Measurements from ENCODE around the gene PHACTR1.

Gene PHACTR1

GRCh38 chr6:13327691-13328075, 611.1 kb downstream of the PHACTR1 start:
- peak overlapping the region; percentile 99 for H3K4me3 ChIP-seq (ENCODE audit: low read depth, low read length)
- TF ChIP-seq, protein P1, sequence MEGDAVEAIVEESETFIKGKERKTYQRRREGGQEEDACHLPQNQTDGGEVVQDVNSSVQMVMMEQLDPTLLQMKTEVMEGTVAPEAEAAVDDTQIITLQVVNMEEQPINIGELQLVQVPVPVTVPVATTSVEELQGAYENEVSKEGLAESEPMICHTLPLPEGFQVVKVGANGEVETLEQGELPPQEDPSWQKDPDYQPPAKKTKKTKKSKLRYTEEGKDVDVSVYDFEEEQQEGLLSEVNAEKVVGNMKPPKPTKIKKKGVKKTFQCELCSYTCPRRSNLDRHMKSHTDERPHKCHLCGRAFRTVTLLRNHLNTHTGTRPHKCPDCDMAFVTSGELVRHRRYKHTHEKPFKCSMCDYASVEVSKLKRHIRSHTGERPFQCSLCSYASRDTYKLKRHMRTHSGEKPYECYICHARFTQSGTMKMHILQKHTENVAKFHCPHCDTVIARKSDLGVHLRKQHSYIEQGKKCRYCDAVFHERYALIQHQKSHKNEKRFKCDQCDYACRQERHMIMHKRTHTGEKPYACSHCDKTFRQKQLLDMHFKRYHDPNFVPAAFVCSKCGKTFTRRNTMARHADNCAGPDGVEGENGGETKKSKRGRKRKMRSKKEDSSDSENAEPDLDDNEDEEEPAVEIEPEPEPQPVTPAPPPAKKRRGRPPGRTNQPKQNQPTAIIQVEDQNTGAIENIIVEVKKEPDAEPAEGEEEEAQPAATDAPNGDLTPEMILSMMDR (IDR thresholded peaks at IDR 0.05; ENCODE audit: insufficient read depth, low read depth, low read length, missing control alignments) = no peak
- DNase-seq (ENCODE audit: low read depth) = peak; percentile 26

GRCh38 chr6:13328076-13328874, 611.7 kb downstream of the PHACTR1 start, which contains the start of gene TBC1D7:
TSS of gene TBC1D7 (minus strand) at chr6:13328537. CDS start at chr6:13326898, 1,639 bp downstream.
- peak within 1 kb of the TSS; percentile 99 for H3K4me3 ChIP-seq (ENCODE audit: low read depth, low read length)
- DNase-seq (ENCODE audit: low read depth) = peak; percentile 96
- TF ChIP-seq, protein P1 (IDR thresholded peaks at IDR 0.05; ENCODE audit: insufficient read depth, low read depth, low read length, missing control alignments) = peak; percentile 1

DNA sequence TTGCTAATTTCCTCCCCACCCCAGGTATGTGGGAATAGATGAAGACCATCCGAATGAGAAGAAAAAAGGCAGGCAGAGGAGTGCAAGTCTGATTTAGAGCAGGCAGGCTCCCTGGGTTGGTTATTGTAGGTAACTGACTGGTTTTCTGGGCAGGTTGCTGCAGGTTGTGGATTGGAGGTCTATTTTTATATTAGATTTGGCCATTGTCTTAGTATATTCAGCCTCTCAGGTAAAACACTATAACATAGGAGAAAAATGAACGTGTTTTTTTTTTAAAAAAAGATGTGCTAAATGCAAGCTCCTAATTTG, 612.3 kb downstream of the PHACTR1 start:
- DNase-seq (ENCODE audit: low read depth) = no peak
- H3K4me3 ChIP-seq (ENCODE audit: low read depth, low read length) = peak overlapping the region; percentile 99
- TF ChIP-seq, protein P1 (IDR thresholded peaks at IDR 0.05; ENCODE audit: insufficient read depth, low read depth, low read length, missing control alignments) = no peak

- DNase-seq (ENCODE audit: low read depth) = peak; percentile 47
- no peak overlapping the region for H3K4me3 ChIP-seq (ENCODE audit: low read depth, low read length)
- TF ChIP-seq, protein P1 (IDR thresholded peaks at IDR 0.05; ENCODE audit: insufficient read depth, low read depth, low read length, missing control alignments) = peak; percentile 50
These were observed 615.2 kb downstream of the PHACTR1 start for GRCh38 chr6:13331516-13332348.

DNA sequence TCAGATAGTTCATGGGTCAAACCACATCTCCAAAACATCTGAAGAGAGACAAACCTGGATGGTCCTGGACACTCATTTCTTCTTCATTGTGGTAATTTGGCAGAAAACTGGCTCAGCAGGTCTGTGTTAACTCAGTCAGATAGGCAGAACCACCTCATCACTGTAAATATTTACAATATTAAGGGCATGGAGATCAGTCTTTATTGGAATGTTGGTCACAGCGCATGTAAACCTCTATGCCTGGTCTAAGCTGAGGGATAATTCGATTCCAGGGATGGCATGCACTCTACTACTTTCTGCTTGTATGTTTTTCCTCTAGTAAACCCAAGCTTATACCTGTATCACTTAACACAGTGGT, 615.8 kb downstream of the PHACTR1 start:
- no peak for DNase-seq (ENCODE audit: low read depth)
- H3K4me3 ChIP-seq (ENCODE audit: low read depth, low read length) = no peak overlapping the region
- TF ChIP-seq, protein P1 (IDR thresholded peaks at IDR 0.05; ENCODE audit: insufficient read depth, low read depth, low read length, missing control alignments) = no peak

GRCh38 chr6:13334953-13335352, 618.4 kb downstream of the PHACTR1 start:
- DNase-seq (ENCODE audit: low read depth) = no peak
- H3K4me3 ChIP-seq (ENCODE audit: low read depth, low read length) = no peak overlapping the region
- TF ChIP-seq, protein P1 (IDR thresholded peaks at IDR 0.05; ENCODE audit: insufficient read depth, low read depth, low read length, missing control alignments) = no peak

Measured in GM12865 (cell line).